Right lobe of liver (tissue), 4 donors: ENCODE data around the gene IFT88.

Experiments used
- POLR2A ChIP-seq: fragments of 450-650 bp; IDR thresholded peaks from one replicate; pipeline ENCODE4 v1.6.1; 2017; ENCODE audit warnings: antibody characterized with exemption, mild to moderate bottlenecking
- TF ChIP-seq, protein P1 (sequence below), 4 donors: fragments of 200-600 bp in 3 of 4; fragments of 450-650 bp in 1 of 4; IDR thresholded peaks; one replicate each; pipeline versions ENCODE4 v1.5.1 to v1.8.0; 2016 to 2022; ENCODE audit warnings: antibody characterized with exemption in 4 of 4, mild to moderate bottlenecking in 2 of 4
- donor health status: DM: no; HTN: no; CAD: no.
- donor health status: DM: no; HTN: no; CAD: no.
- donor health status: DM: no; HTN: yes; CAD: no.

DNA sequence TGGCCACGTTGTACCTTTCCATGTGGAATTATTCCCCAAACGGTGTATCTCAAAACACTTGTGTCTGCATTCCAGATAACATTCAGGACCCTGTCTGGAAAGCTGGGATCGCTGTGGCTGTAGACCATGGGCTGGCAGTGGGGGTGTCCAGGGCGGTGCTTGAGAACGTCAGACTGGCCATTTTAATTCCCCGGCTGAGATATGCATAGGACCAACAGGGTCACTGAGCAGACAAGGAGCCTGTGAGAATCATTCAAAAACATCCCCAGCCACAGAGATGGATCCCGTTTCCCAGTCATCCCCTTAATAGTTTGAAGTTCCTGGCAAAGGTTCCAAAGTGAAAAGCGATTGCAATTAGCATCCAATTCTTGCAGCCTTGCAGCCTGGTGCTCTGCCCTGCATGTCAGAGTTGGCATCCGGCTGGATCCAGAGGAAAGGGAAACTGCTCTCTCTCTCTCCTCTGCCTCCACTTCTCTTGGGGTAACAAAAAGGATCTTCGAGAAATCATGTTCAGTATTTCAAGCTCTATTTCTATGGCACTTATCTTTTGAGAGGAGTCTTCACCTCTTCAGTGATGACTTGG is 41.6 kb downstream of the IFT88 start:
- TF ChIP-seq, protein P1, sequence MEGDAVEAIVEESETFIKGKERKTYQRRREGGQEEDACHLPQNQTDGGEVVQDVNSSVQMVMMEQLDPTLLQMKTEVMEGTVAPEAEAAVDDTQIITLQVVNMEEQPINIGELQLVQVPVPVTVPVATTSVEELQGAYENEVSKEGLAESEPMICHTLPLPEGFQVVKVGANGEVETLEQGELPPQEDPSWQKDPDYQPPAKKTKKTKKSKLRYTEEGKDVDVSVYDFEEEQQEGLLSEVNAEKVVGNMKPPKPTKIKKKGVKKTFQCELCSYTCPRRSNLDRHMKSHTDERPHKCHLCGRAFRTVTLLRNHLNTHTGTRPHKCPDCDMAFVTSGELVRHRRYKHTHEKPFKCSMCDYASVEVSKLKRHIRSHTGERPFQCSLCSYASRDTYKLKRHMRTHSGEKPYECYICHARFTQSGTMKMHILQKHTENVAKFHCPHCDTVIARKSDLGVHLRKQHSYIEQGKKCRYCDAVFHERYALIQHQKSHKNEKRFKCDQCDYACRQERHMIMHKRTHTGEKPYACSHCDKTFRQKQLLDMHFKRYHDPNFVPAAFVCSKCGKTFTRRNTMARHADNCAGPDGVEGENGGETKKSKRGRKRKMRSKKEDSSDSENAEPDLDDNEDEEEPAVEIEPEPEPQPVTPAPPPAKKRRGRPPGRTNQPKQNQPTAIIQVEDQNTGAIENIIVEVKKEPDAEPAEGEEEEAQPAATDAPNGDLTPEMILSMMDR (IDR thresholded peaks at IDR 0.05) = no peak
- no peak for TF ChIP-seq POLR2A
